ENCODE results near the gene MTX1. TPM values are rescaled to one million over a fixed set of nuclear protein-coding genes. Genes with fewer than 3 reads are reported as not detected.
"Not testable (repeated sequence)": the region's sequence is repeated elsewhere in the genome, so short reads cannot be mapped to it uniquely, and the experiment has no call there.

MTX1 gene
- total RNA-seq, 2 experiments from 2014 or later: 43.9 to 70.2 TPM

- H4K20me1 ChIP-seq (ENCODE audit: insufficient read depth, low read length): no peaks in the 10 kb centered on the region
- H2AFZ ChIP-seq (ENCODE audit: low read length): peak overlapping the region; percentile 49; the same call in 1 of the 2 replicates
- peaks cover 22% of the 10 kb centered on the region for H3K79me2 ChIP-seq (ENCODE audit: insufficient read depth, low read depth, low read length)
- H3K27ac ChIP-seq (ENCODE audit: low read depth, low read length, poor library complexity, severe bottlenecking): peak overlapping the region; percentile 89
- no peaks in the 10 kb centered on the region for H3K9me2 ChIP-seq (ENCODE audit: insufficient read depth, low read length)
- POLR2A ChIA-PET: no interaction called here
- CTCF ChIA-PET (ENCODE audit: unreplicated experiment): interaction anchor here (1.1 kb wide), 1 partner anchor 19 kb away, joined by 5 read pairs; no protein-coding TSS in a partner anchor
- no peak for DNase-seq (ENCODE audit: low spot score)
- peak overlapping the region; percentile 75 for H3K4me2 ChIP-seq (ENCODE audit: low read length)
- H3K9me3 ChIP-seq (ENCODE audit: low read length): no peaks in the 10 kb centered on the region
- H3K4me1 ChIP-seq (ENCODE audit: insufficient read depth, low read length, poor library complexity, severe bottlenecking): peaks cover 45% of the 10 kb centered on the region
- TF ChIP-seq EZH2phosphoT487 (IDR thresholded peaks at IDR 0.05; ENCODE audit: borderline replicate concordance, low read depth, low read length) (no peak), CTCF (conservative IDR thresholded peaks at IDR 0.05; ENCODE audit: low read length) (no peak)
- BruUV-seq (replicated peaks): no TSS peak
- intact Hi-C loops (cut with micrococcal nuclease; ENCODE audit: unreplicated experiment): no loop called here
- H3K36me3 ChIP-seq (ENCODE audit: insufficient read depth, low read length): peaks cover 9% of the 10 kb centered on the region; the same call in 1 of the 2 replicates
- peak overlapping the region; percentile 83 for H3K4me3 ChIP-seq (ENCODE audit: low read depth, low read length, poor library complexity, severe bottlenecking)
Observed at GRCh38 chr1:155228096-155228427, 19.6 kb downstream of the MTX1 start.

- peaks cover 12% of the 10 kb centered on the region for H3K4me1 ChIP-seq (ENCODE audit: insufficient read depth, low read length, poor library complexity, severe bottlenecking)
- H3K36me3 ChIP-seq (ENCODE audit: insufficient read depth, low read length); H3K4me2 ChIP-seq (ENCODE audit: low read length); DNase-seq (ENCODE audit: low spot score); H3K4me3 ChIP-seq (ENCODE audit: low read depth, low read length, poor library complexity, severe bottlenecking); H3K79me2 ChIP-seq (ENCODE audit: insufficient read depth, low read depth, low read length); H2AFZ ChIP-seq (ENCODE audit: low read length); H3K9me3 ChIP-seq (ENCODE audit: low read length); BruUV-seq (replicated peaks); H4K20me1 ChIP-seq (ENCODE audit: insufficient read depth, low read length); POLR2A ChIA-PET; H3K9me2 ChIP-seq (ENCODE audit: insufficient read depth, low read length); H3K27ac ChIP-seq (ENCODE audit: low read depth, low read length, poor library complexity, severe bottlenecking); intact Hi-C loops (cut with micrococcal nuclease; ENCODE audit: unreplicated experiment): not testable (repeated sequence)
- CTCF ChIA-PET (ENCODE audit: unreplicated experiment): interaction anchor here (0.6 kb wide), 1 partner anchor 170 kb away, joined by 4 read pairs; no protein-coding TSS in a partner anchor
Observed at GRCh38 chr1:155231302-155231701, 22.8 kb downstream of the MTX1 start.

GRCh38 chr1:155232001-155232978, 23.8 kb downstream of the MTX1 start:
- CTCF ChIA-PET (ENCODE audit: unreplicated experiment); H3K27ac ChIP-seq (ENCODE audit: low read depth, low read length, poor library complexity, severe bottlenecking); POLR2A ChIA-PET; BruUV-seq (replicated peaks); intact Hi-C loops (cut with micrococcal nuclease; ENCODE audit: unreplicated experiment); H4K20me1 ChIP-seq (ENCODE audit: insufficient read depth, low read length); H3K4me3 ChIP-seq (ENCODE audit: low read depth, low read length, poor library complexity, severe bottlenecking); H3K9me3 ChIP-seq (ENCODE audit: low read length); H3K4me2 ChIP-seq (ENCODE audit: low read length); H2AFZ ChIP-seq (ENCODE audit: low read length); H3K9me2 ChIP-seq (ENCODE audit: insufficient read depth, low read length); H3K79me2 ChIP-seq (ENCODE audit: insufficient read depth, low read depth, low read length); DNase-seq (ENCODE audit: low spot score): not testable (repeated sequence)
- peaks cover 11% of the 10 kb centered on the region for H3K36me3 ChIP-seq (ENCODE audit: insufficient read depth, low read length)
- peaks cover 12% of the 10 kb centered on the region for H3K4me1 ChIP-seq (ENCODE audit: insufficient read depth, low read length, poor library complexity, severe bottlenecking)

- H3K9me2 ChIP-seq (ENCODE audit: insufficient read depth, low read length); H3K9me3 ChIP-seq (ENCODE audit: low read length); H3K4me3 ChIP-seq (ENCODE audit: low read depth, low read length, poor library complexity, severe bottlenecking); POLR2A ChIA-PET; H3K27ac ChIP-seq (ENCODE audit: low read depth, low read length, poor library complexity, severe bottlenecking); H4K20me1 ChIP-seq (ENCODE audit: insufficient read depth, low read length); H3K4me2 ChIP-seq (ENCODE audit: low read length); CTCF ChIA-PET (ENCODE audit: unreplicated experiment); H2AFZ ChIP-seq (ENCODE audit: low read length); BruUV-seq (replicated peaks); intact Hi-C loops (cut with micrococcal nuclease; ENCODE audit: unreplicated experiment); DNase-seq (ENCODE audit: low spot score); H3K79me2 ChIP-seq (ENCODE audit: insufficient read depth, low read depth, low read length); H3K4me1 ChIP-seq (ENCODE audit: insufficient read depth, low read length, poor library complexity, severe bottlenecking): not testable (repeated sequence)
- peaks cover 11% of the 10 kb centered on the region for H3K36me3 ChIP-seq (ENCODE audit: insufficient read depth, low read length)
Observed at GRCh38 chr1:155233502-155233901, 25.0 kb downstream of the MTX1 start.

- POLR2A ChIA-PET; H3K79me2 ChIP-seq (ENCODE audit: insufficient read depth, low read depth, low read length); H3K4me1 ChIP-seq (ENCODE audit: insufficient read depth, low read length, poor library complexity, severe bottlenecking); H2AFZ ChIP-seq (ENCODE audit: low read length); H3K9me2 ChIP-seq (ENCODE audit: insufficient read depth, low read length); H3K27ac ChIP-seq (ENCODE audit: low read depth, low read length, poor library complexity, severe bottlenecking); H4K20me1 ChIP-seq (ENCODE audit: insufficient read depth, low read length); H3K9me3 ChIP-seq (ENCODE audit: low read length); H3K4me3 ChIP-seq (ENCODE audit: low read depth, low read length, poor library complexity, severe bottlenecking); DNase-seq (ENCODE audit: low spot score); BruUV-seq (replicated peaks); H3K4me2 ChIP-seq (ENCODE audit: low read length); CTCF ChIA-PET (ENCODE audit: unreplicated experiment); intact Hi-C loops (cut with micrococcal nuclease; ENCODE audit: unreplicated experiment): not testable (repeated sequence)
- peaks cover 11% of the 10 kb centered on the region for H3K36me3 ChIP-seq (ENCODE audit: insufficient read depth, low read length)
Observed at GRCh38 chr1:155235375-155235774, 26.9 kb downstream of the MTX1 start.

Data from OCI-LY7 (cell line).